Effector memory CD8-positive, alpha-beta T cell (primary cell): Measurements from ENCODE around the gene MAP9.

Experiments
- ATAC-seq: fragments of 150-1000 bp; cut with Tn5 transposase; replicated peaks from 2 replicates; pipeline ENCODE4 v1.10.0; 2021; ENCODE audit warnings: mild to moderate bottlenecking, moderate library complexity
- DNase-seq, 3 experiments: peaks; one replicate each; pipeline ENCODE4 v3.0.0; 2021
- H3K27ac Mint-ChIP-seq, 2 donors: one replicate each; pipeline ENCODE4 v1.8.0; 2022; ENCODE audit warnings: mild to moderate bottlenecking in 2 of 2, mixed read lengths in 2 of 2, moderate library complexity in 2 of 2
- H3K27me3 Mint-ChIP-seq, 2 donors: one replicate each; pipeline ENCODE4 v1.8.0; 2022; ENCODE audit warnings: mixed read lengths in 2 of 2
- H3K36me3 Mint-ChIP-seq: one replicate; pipeline ENCODE4 v1.8.0; 2022; ENCODE audit warnings: mild to moderate bottlenecking, moderate library complexity, mixed read lengths; ENCODE audit not compliant: insufficient read depth
- H3K4me1 Mint-ChIP-seq, 2 donors: one replicate each; pipeline ENCODE4 v1.8.0; 2022; ENCODE audit warnings: low read depth in 2 of 2, mixed read lengths in 2 of 2
- H3K4me3 Mint-ChIP-seq, 2 donors: one replicate each; pipeline ENCODE4 v1.8.0; 2022; ENCODE audit warnings: mild to moderate bottlenecking in 2 of 2, mixed read lengths in 2 of 2, moderate library complexity in 2 of 2
- H3K9me3 Mint-ChIP-seq, 2 donors: one replicate each; pipeline ENCODE4 v1.8.0; 2022; ENCODE audit warnings: mixed read lengths in 2 of 2

The MAP9 gene

DNA sequence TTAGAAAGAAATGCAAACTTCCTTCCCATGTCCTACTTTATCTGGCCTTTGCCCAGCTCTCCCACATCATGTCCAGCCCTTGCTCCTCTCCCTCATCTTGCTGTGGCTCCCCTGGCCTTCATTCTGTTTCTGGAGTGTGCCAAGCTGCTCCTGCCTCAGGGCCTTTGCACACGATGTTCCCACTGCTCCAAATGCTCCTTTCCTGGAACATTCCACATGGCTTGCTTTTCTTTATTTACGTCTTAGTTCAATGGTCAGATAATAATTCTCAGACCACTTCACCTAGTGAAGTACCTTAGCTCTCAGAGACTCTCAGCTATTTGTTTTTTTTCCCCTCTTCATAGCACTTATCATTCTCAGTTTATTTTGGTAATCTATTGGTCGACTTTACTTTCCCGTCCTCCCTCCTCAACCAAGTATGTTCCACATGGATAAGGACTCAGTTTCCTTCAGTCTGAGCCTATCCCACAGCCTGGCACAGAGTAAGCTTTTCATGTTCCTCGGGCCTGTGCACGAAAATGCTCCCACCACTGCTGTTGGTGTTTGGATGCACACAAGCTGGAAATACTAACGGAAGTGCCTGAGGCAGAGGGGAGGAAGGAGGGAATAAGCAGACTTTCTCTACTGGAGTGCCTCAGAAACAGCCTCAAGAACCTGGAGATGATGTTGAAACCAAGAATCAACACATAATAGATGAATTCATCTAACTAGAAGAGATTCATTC is 23.4 kb upstream of the MAP9 start:
- peaks cover 26 to 39% of the 10 kb centered on the region in 2 donors for H3K27me3 Mint-ChIP-seq
- no peaks in the 10 kb centered on the region for H3K36me3 Mint-ChIP-seq
- no peak overlapping the region for H3K4me3 Mint-ChIP-seq
- DNase-seq (no peak), ATAC-seq (no peak)
- H3K9me3 Mint-ChIP-seq: no peaks in the 10 kb centered on the region
- no peaks in the 10 kb centered on the region for H3K4me1 Mint-ChIP-seq
- no peak overlapping the region for H3K27ac Mint-ChIP-seq

DNA sequence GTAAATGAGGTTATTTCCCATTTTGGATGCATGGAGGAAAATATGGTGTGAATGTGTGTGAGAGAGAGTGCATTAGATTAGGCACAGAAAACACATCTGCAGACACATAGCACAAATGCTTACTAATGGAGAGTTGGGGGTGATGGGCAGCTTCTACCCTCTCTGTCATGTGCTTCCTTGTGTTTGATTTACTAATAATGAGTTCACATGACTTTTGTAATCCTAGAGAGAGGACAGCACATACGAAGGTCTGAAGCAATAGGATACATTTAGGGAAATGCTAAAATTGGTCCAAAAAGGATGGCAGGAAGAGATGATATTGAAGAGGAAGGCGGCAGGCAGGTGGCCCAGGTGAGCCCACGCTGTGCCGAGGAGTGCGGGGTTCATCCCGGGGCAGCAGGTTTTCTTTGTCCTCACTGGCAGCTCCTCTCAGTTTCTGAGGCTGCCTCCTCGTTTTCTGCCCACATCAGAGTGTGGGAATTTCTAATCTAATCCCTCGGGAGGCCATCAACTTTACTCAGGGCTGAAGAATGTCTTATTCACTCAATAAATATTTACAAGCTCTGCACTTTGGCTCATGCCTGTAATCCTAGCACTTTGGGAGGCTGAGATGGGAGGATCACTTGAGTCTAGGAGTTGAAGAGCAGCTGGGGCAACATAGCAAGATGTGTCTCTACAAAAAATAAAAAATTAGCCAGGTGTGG is 15.9 kb upstream of the MAP9 start:
- DNase-seq (no peak), ATAC-seq (no peak)
- H3K4me3 Mint-ChIP-seq: no peak overlapping the region
- H3K4me1 Mint-ChIP-seq: no peaks in the 10 kb centered on the region
- no peaks in the 10 kb centered on the region for H3K36me3 Mint-ChIP-seq
- H3K27me3 Mint-ChIP-seq: peaks cover 12 to 27% of the 10 kb centered on the region in 2 donors
- no peak overlapping the region for H3K27ac Mint-ChIP-seq
- H3K9me3 Mint-ChIP-seq: no peaks in the 10 kb centered on the region

DNA sequence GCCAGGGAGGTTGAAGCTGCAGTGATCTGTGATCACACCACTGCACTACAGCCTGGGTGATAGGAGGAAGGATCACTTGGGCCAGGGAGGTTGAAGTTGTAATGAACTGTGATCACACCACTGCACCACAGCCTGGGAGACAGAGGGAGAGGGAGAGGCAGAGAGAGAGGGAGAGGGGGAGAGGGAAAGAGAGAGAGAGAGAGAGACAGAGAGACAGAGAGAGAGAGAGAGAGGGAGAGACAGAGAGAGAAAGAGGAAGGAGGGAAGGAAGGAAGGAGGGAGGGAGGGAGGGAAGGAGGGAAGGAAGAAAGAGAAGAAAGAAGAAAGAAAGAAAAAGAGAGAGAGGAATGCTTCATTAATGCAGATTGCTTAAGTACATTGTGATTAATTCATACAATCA is 15.2 kb upstream of the MAP9 start:
- DNase-seq (no peak), ATAC-seq (no peak)
- Mint-ChIP-seq H3K36me3 (no peaks in the 10 kb centered on the region), H3K27ac (no peak overlapping the region), H3K4me3 (no peak overlapping the region), H3K27me3 (peaks cover 12 to 20% of the 10 kb centered on the region in 2 donors), H3K4me1 (no peaks in the 10 kb centered on the region), H3K9me3 (no peaks in the 10 kb centered on the region)

DNA sequence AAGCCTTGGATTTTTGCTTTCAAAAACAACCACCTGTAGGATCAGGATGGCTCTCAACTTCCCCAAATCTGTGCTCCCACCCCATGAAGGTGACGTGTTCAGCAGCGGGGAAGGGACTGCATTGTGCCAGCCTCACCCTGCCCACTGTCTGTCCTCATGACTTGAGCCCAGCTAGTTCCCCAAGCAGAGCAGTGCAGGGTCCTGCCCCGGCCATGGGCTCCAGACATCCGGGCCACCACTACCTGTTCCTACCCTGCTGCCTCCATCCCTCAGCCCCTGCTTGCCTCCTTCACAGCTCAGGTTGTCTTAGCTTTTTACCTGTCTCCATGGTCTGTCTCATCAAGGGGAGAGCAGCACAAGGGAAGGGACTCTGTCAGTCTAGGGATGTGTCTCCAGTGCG is 11.4 kb upstream of the MAP9 start:
- peaks cover 11 to 24% of the 10 kb centered on the region in 2 donors for H3K27me3 Mint-ChIP-seq
- H3K4me3 Mint-ChIP-seq: no peak overlapping the region
- H3K4me1 Mint-ChIP-seq: peaks cover 0 to 2% of the 10 kb centered on the region in 2 donors
- no peak for DNase-seq
- H3K27ac Mint-ChIP-seq: no peak overlapping the region
- ATAC-seq: no peak
- H3K36me3 Mint-ChIP-seq: no peaks in the 10 kb centered on the region
- H3K9me3 Mint-ChIP-seq: no peaks in the 10 kb centered on the region

DNA sequence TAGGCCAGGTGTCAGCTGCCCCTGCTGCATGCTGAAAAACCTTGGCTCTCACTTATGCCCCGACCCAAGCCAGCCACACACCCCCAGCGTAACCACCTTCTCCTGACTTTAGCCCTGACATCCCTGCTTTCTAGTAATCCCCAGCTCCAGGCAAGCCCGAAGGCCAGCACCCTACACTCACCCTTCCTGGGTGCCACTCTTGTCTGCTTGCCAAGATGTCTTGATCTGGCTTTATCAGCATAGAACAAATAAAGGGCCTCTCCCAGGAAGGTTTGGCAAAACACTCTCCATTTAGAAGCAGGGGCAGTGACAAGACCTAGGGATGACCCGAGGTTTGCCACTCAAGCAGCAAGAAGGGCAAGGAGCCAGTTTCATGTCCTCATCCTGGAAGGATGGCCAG is 6.8 kb upstream of the MAP9 start:
- H3K4me1 Mint-ChIP-seq: peaks cover 0 to 4% of the 10 kb centered on the region in 2 donors
- H3K27ac Mint-ChIP-seq: no peak overlapping the region
- peaks cover 11 to 16% of the 10 kb centered on the region in 2 donors for H3K27me3 Mint-ChIP-seq
- no peak overlapping the region for H3K4me3 Mint-ChIP-seq
- DNase-seq: no peak
- no peaks in the 10 kb centered on the region for H3K9me3 Mint-ChIP-seq
- H3K36me3 Mint-ChIP-seq: no peaks in the 10 kb centered on the region
- ATAC-seq: no peak

DNA sequence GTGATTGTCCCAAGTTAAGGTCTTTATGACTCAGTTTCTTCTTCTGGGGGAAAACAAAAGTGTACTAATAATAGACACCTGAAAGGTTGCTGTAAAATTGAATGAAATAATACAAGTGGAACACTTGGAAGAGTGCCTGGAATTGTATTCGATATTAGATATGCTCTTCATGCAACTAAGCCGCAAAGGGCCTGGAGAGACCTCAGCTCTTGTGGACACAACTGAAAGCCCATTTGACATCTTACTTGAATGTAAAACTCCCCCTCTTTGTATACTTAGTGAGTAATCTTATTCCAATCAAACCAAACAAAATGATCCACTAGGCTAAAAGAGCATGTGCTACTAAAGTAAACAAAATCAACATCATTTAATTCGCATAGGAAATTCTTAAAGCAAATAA is 511 bp upstream of the MAP9 start:
- Mint-ChIP-seq H3K4me1 (peaks cover 6 to 10% of the 10 kb centered on the region in 2 donors), H3K4me3 (peak overlapping the region; percentile 86 to 88), H3K9me3 (no peaks in the 10 kb centered on the region), H3K27ac (peak overlapping the region; percentile 94 to 98), H3K27me3 (no peaks in the 10 kb centered on the region), H3K36me3 (peaks cover 13% of the 10 kb centered on the region)
- DNase-seq: no peak
- ATAC-seq: no peak

DNA sequence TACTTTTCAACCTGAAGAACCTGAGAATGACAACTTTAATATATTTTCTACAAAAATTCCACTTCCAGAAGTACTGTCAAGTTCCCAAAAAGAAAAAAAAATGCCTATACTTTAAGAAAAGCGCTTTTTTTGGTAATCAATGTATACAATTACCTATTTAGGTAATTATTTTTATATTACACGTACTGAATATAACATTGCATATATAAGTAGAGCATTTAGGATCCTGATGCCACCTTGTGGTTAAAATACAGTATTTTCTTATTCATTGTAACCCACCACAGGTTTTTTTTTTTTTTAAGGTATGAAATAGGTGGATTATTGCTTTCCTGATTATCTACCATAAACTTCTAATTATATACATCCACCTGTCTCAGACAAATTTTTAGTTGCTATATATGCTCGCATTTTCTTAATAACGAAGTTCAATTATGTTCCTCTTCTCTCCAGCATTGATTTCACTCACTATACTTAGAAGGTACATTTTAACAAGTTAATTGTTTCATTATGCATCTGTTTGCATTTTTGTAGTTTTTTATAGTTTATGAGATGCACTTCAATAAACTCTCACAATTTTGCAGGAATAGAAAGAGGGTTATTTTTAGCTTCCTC is 5.2 kb downstream of the MAP9 start:
- no peaks in the 10 kb centered on the region for H3K9me3 Mint-ChIP-seq
- H3K27ac Mint-ChIP-seq: no peak overlapping the region
- DNase-seq: no peak
- H3K27me3 Mint-ChIP-seq: no peaks in the 10 kb centered on the region
- peaks cover 14% of the 10 kb centered on the region for H3K36me3 Mint-ChIP-seq
- peaks cover 3 to 10% of the 10 kb centered on the region in 2 donors for H3K4me1 Mint-ChIP-seq
- ATAC-seq: peak; percentile 13
- no peak overlapping the region for H3K4me3 Mint-ChIP-seq

DNA sequence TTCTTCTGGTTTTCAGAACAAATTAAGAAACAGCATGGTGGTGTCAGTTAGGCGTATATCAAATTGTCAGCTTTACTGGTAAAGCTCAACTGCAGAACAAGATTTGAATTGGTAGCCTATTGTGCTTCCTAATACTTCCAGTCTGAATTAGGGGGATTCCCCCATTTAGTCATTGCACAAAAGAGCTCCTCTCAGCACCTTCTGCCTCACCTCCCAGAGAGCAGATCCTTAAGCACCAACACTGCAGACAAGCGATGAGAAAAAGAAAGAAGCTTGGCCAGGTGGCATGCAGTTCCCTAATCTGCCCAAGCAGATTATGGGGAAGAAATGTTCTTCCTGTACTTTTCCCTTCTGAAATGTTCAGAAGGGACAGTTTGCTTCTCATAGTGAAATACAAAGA is 9.2 kb downstream of the MAP9 start:
- ATAC-seq: no peak
- Mint-ChIP-seq H3K27ac (no peak overlapping the region), H3K4me1 (no peaks in the 10 kb centered on the region)

DNA sequence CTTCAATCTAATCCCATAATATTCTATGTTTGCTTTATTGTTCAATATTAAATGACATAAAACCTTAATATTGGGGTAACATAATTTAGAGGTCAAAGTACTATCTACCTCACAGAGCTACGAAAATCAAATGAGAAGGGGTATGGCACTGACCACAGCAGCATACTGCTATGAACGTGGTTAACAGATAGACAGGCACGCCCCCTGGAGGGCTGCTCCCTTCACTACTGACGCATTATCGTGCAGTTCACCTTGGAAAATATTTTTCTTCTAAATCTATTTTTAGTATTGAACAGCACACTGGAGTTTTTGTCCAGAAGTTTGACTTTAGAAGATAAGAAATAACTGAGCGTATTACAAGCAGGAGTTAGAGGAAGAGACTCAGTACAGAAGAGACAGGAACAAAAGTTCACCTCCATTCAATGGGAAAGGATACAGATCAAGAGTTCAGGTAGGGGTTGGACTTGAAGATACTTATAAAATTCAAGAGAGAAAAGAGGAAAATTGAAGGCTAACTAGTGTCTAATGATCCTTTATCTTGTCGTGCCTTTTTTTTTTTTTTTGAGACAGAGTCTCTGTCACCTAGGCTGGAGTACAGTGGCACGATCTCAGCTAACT is 22.7 kb downstream of the MAP9 start:
- Mint-ChIP-seq H3K4me3 (no peak overlapping the region), H3K27me3 (no peaks in the 10 kb centered on the region), H3K27ac (peak overlapping the region in 1 of 2 donors; percentile 15), H3K9me3 (no peaks in the 10 kb centered on the region), H3K4me1 (peaks cover 0 to 3% of the 10 kb centered on the region in 2 donors), H3K36me3 (peaks cover 16% of the 10 kb centered on the region)
- peak; percentile 74 for ATAC-seq
- peak in 2 of 3 experiments; percentile 7 to 10 for DNase-seq

More for the DNA sequence above, 9.2 kb downstream of the MAP9 start:
- H3K27me3 Mint-ChIP-seq: no peaks in the 10 kb centered on the region
- H3K4me3 Mint-ChIP-seq: no peak overlapping the region
- H3K36me3 Mint-ChIP-seq: peaks cover 21% of the 10 kb centered on the region
- no peaks in the 10 kb centered on the region for H3K9me3 Mint-ChIP-seq
- no peak for DNase-seq

DNA sequence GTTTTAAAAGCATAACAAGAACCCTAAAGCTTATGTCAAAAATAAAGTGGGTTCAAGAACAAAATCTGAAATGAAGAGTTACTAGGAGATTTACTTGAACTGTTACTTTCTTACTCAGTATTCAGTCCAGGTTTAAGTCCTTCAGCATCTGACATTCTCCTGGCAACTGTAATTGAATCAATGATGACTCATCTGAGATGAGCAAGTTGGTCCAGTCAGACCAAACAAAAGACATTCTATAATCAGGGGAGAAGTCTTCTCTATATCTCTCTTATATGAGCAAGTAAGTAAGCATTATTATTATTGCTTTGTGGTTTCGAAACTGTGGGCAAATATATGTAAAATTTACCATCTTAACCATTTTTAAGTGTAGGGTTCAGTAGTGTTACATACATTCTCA is 34.6 kb downstream of the MAP9 start:
- Mint-ChIP-seq H3K9me3 (no peaks in the 10 kb centered on the region), H3K27ac (no peak overlapping the region), H3K36me3 (no peaks in the 10 kb centered on the region), H3K27me3 (peaks cover 5 to 10% of the 10 kb centered on the region in 2 donors), H3K4me3 (no peak overlapping the region), H3K4me1 (no peaks in the 10 kb centered on the region)
- ATAC-seq: no peak
- DNase-seq: no peak

DNA sequence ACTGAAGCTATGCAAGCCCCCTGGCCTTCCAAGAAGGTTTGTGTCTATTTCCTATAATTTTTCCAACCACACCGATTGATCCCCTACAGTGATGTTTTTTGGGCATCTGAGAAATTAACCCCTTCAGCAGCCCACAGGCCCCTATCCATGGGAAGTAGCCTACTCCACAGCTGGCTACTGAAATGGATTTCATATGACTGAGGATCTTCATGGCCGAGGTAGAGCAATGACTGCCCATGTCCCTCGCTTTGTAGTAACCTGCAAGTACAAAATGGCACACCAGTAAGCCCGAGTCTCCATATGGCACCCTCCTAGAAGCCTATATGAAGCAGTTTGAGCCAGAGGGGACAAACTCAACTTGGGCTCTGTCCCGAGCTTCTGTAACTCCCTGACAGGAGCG is 36.8 kb downstream of the MAP9 start:
- no peak for ATAC-seq
- no peaks in the 10 kb centered on the region for H3K4me1 Mint-ChIP-seq
- no peak overlapping the region for H3K27ac Mint-ChIP-seq
- no peaks in the 10 kb centered on the region for H3K9me3 Mint-ChIP-seq
- DNase-seq: no peak
- peaks cover 12 to 19% of the 10 kb centered on the region in 2 donors for H3K27me3 Mint-ChIP-seq
- H3K36me3 Mint-ChIP-seq: no peaks in the 10 kb centered on the region
- H3K4me3 Mint-ChIP-seq: no peak overlapping the region

DNA sequence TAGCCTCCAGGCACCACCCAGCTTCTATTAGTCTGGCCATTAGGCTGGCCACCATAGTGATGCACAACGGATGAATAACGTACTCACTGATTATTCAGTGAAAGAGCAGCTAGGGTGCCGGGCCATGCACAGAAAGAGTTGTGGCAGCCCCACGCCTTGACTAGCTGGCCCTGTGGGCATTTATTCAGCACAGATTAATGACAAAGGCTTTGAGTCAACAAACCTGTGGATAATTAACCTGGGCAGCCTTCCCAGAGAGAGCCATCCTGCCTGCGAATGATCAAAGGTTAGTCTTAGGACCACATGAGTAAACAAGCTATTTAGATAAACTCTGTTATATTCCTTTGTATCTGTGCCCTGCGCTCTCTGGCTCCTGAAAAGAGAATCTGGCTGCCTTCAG is 37.2 kb downstream of the MAP9 start:
- Mint-ChIP-seq H3K4me3 (no peak overlapping the region), H3K9me3 (no peaks in the 10 kb centered on the region), H3K36me3 (no peaks in the 10 kb centered on the region), H3K4me1 (no peaks in the 10 kb centered on the region), H3K27me3 (peaks cover 12 to 19% of the 10 kb centered on the region in 2 donors), H3K27ac (no peak overlapping the region)
- no peak for ATAC-seq
- no peak for DNase-seq

DNA sequence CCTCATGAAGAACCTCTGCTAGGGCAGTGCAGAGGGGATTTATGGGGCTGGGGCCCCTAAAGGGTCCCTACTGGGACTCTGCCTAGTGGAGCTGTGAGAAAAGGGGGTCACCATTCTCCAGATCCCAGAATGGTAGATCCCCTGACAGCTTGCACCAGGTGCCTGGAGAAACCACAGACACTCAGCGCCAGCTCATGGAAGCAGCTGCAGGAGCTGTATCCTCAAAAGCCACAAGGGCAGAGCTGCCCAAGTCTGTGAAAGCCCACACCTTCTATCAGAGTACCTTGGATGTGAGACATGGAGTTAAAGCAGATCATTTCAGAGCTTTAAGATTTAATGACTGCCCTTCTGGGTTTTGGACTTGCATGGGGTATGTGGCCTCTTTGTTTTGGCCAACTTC is 38.6 kb downstream of the MAP9 start:
- no peaks in the 10 kb centered on the region for H3K4me1 Mint-ChIP-seq
- no peaks in the 10 kb centered on the region for H3K36me3 Mint-ChIP-seq
- DNase-seq (no peak), ATAC-seq (no peak)
- no peaks in the 10 kb centered on the region for H3K9me3 Mint-ChIP-seq
- peaks cover 12 to 19% of the 10 kb centered on the region in 2 donors for H3K27me3 Mint-ChIP-seq
- H3K4me3 Mint-ChIP-seq: no peak overlapping the region
- no peak overlapping the region for H3K27ac Mint-ChIP-seq
